Liver (tissue), 9 donors: ENCODE measurements around the gene ZFP57. TPM values are rescaled to one million over a fixed set of nuclear protein-coding genes. Genes with fewer than 3 reads are reported as not detected.

Experiments
- DNase-seq: peaks from one replicate; pipeline ENCODE4 v3.0.0-alpha.2; 2017; ENCODE audit warnings: low spot score
- H3K27ac ChIP-seq, 2 donors: one replicate each; pipeline ENCODE4 v1.7.0; 2013; ENCODE audit warnings: inconsistent platforms in 2 of 2, low read length in 2 of 2, control low read depth in 1 of 2, low read depth in 1 of 2, mild to moderate bottlenecking in 1 of 2
- H3K27me3 ChIP-seq, 4 donors: one replicate each; pipeline versions ENCODE4 v1.6.1 to v1.7.0; 2013; ENCODE audit warnings: low read length in 3 of 4, inconsistent platforms in 1 of 4, mild to moderate bottlenecking in 1 of 4, moderate library complexity in 1 of 4; ENCODE audit not compliant: control insufficient read depth in 4 of 4, insufficient read depth in 4 of 4
- H3K36me3 ChIP-seq, 4 donors: one replicate each; pipeline versions ENCODE4 v1.6.1 to v1.7.0; 2013; ENCODE audit warnings: low read length in 3 of 4, mild to moderate bottlenecking in 3 of 4, low read depth in 1 of 4, moderate library complexity in 1 of 4; ENCODE audit not compliant: control insufficient read depth in 4 of 4, insufficient read depth in 3 of 4
- H3K4me1 ChIP-seq, 4 donors: one replicate each; pipeline versions ENCODE4 v1.6.1 to v1.7.0; 2013; ENCODE audit warnings: low read length in 3 of 4, mild to moderate bottlenecking in 3 of 4, moderate library complexity in 1 of 4; ENCODE audit not compliant: control insufficient read depth in 4 of 4, insufficient read depth in 4 of 4
- H3K4me3 ChIP-seq, 3 donors: one replicate each; pipeline versions ENCODE4 v1.6.1 to v1.7.0; 2013; ENCODE audit warnings: low read length in 3 of 3, control low read depth in 1 of 3, low read depth in 1 of 3, mild to moderate bottlenecking in 1 of 3
- H3K9ac ChIP-seq, 2 donors: one replicate each; pipeline ENCODE4 v1.7.0; 2013; ENCODE audit warnings: low read length in 2 of 2, mild to moderate bottlenecking in 2 of 2, moderate library complexity in 2 of 2, control low read depth in 1 of 2, low read depth in 1 of 2
- H3K9me3 ChIP-seq, 4 donors: one replicate each; pipeline versions ENCODE4 v1.6.1 to v1.7.0; 2013; ENCODE audit warnings: low read length in 3 of 4; ENCODE audit not compliant: control insufficient read depth in 4 of 4
- ATF3 ChIP-seq: IDR thresholded peaks from 2 replicates; pipeline ENCODE4 v1.6.1; 2016; ENCODE audit warnings: antibody characterized with exemption
- CTCF ChIP-seq: fragments of 150-350 bp; IDR thresholded peaks from 2 replicates; pipeline ENCODE4 v1.5.1; 2017; ENCODE audit warnings: improper control_type of control experiment, low read depth, low read length; ENCODE audit not compliant: missing input control
- EGR1 ChIP-seq, 2 donors: IDR thresholded peaks; 2 replicates each; pipeline ENCODE4 v1.6.1; 2016 to 2018; ENCODE audit warnings: antibody characterized with exemption in 2 of 2, low read depth in 2 of 2
- FOXA1 ChIP-seq: IDR thresholded peaks from 2 replicates; pipeline ENCODE4 v1.6.1; 2016; ENCODE audit warnings: antibody characterized with exemption
- GABPA ChIP-seq, 2 donors: IDR thresholded peaks in 1 of 2; conservative IDR thresholded peaks in 1 of 2; 2 replicates each; pipeline ENCODE4 v1.6.1; 2016; ENCODE audit warnings: antibody characterized with exemption in 2 of 2, mild to moderate bottlenecking in 1 of 2, moderate library complexity in 1 of 2
- HNF4A ChIP-seq, 2 donors: conservative IDR thresholded peaks; 2 replicates each; pipeline ENCODE4 v1.6.1; 2016; ENCODE audit warnings: antibody characterized with exemption in 2 of 2, mild to moderate bottlenecking in 2 of 2
- HNF4G ChIP-seq: IDR thresholded peaks from 2 replicates; pipeline ENCODE4 v1.6.1; 2016; ENCODE audit warnings: antibody characterized with exemption
- JUND ChIP-seq, 2 donors: IDR thresholded peaks; 2 replicates each; pipeline ENCODE4 v1.6.1; 2016; ENCODE audit warnings: antibody characterized with exemption in 2 of 2
- MAX ChIP-seq: IDR thresholded peaks from 2 replicates; pipeline ENCODE4 v1.6.1; 2016; ENCODE audit warnings: antibody characterized with exemption
- NR2F2 ChIP-seq: IDR thresholded peaks from 2 replicates; pipeline ENCODE4 v1.6.1; 2016; ENCODE audit warnings: antibody characterized with exemption
- RAD21 ChIP-seq, 2 donors: IDR thresholded peaks; 2 replicates each; pipeline ENCODE4 v1.6.1; 2016; ENCODE audit warnings: antibody characterized with exemption in 2 of 2, mild to moderate bottlenecking in 2 of 2
- RXRA ChIP-seq, 2 donors: IDR thresholded peaks; 2 replicates each; pipeline ENCODE4 v1.6.1; 2017 to 2018; ENCODE audit warnings: antibody characterized with exemption in 2 of 2, mild to moderate bottlenecking in 1 of 2
- ZBTB33 ChIP-seq: IDR thresholded peaks from 2 replicates; pipeline ENCODE4 v1.6.1; 2016; ENCODE audit warnings: antibody characterized with exemption
- WGBS: extraction: QIAGEN DNeasy Blood & Tissue Kit; methylation state at CpG from one replicate; pipeline ENCODE4 v1.1.7; 2013; 5-methylcytosine and 5-hydroxymethylcytosine counted together
- polyA plus RNA-seq, 2 donors: library from polyadenylated mRNA; stranded (reverse) in 1 of 2; unstranded in 1 of 2; fragments of 200-250 nt in 1 of 2; fragments of >200 nt in 1 of 2; fragmentation: Nextera tagmentation in 1 of 2; extraction: Ambion mirVana in 1 of 2; gene quantifications; one replicate each; pipeline versions ENCODE4 v1.2.1 to v1.2.3, GENCODE V29; 2013 to 2015
- total RNA-seq, 2 donors: library from RNA; depleted of rRNA; stranded (reverse); fragments of >200 nt; gene quantifications; one replicate each; pipeline ENCODE4 v1.2.3, GENCODE V29; 2014
- donor health status: healthy.
- donor health status: healthy.
- donor health status: healthy.
- donor health status: healthy.
- donor health status: healthy.

ZFP57 gene
- total and polyA plus RNA-seq, 4 donors = not detected

GRCh38 chr6:29656157-29656556 is 24.8 kb downstream of the ZFP57 start:
- H3K36me3 ChIP-seq = no peaks in the 10 kb centered on the region
- no peak overlapping the region for H3K4me3 ChIP-seq
- TF ChIP-seq JUND (IDR thresholded peaks at IDR 0.05) (no peak), GABPA (IDR thresholded peaks at IDR 0.05 in 1 of 2, conservative IDR thresholded peaks at IDR 0.05 in 1 of 2) (no peak), FOXA1 (no peak), HNF4A (conservative IDR thresholded peaks at IDR 0.05) (no peak), ATF3 (no peak)
- H3K9me3 ChIP-seq = no peaks in the 10 kb centered on the region
- 42% methylated on average over 2 of the region's 2 CpGs for WGBS
- H3K9ac ChIP-seq = no peak overlapping the region
- H3K27me3 ChIP-seq = peaks cover 0 to 3% (median under 1%) of the 10 kb centered on the region in 4 donors
- no peak for DNase-seq
- no peaks in the 10 kb centered on the region for H3K4me1 ChIP-seq
- no peak overlapping the region for H3K27ac ChIP-seq

GRCh38 chr6:29655658-29656057 is 25.3 kb downstream of the ZFP57 start:
- WGBS = 61% methylated on average over 6 of the region's 6 CpGs
- no peaks in the 10 kb centered on the region for H3K36me3 ChIP-seq
- no peak for TF ChIP-seq CTCF
- TF ChIP-seq RXRA (IDR thresholded peaks at IDR 0.05) = no peak
- no peak for TF ChIP-seq HNF4A (conservative IDR thresholded peaks at IDR 0.05)
- no peak for TF ChIP-seq EGR1 (IDR thresholded peaks at IDR 0.05; ENCODE audit: low read depth in 2 of 2)
- H3K9ac ChIP-seq = no peak overlapping the region
- no peak for DNase-seq
- H3K27me3 ChIP-seq = peaks cover 0 to 3% (median under 1%) of the 10 kb centered on the region in 4 donors
- H3K9me3 ChIP-seq = no peaks in the 10 kb centered on the region
- H3K4me1 ChIP-seq = no peaks in the 10 kb centered on the region
- no peak overlapping the region for H3K4me3 ChIP-seq
- H3K27ac ChIP-seq = no peak overlapping the region

GRCh38 chr6:29653452-29654038 is 27.4 kb downstream of the ZFP57 start:
- H3K4me3 ChIP-seq = no peak overlapping the region
- WGBS = 12% methylated on average over 8 of the region's 8 CpGs

More at GRCh38 chr6:29653452-29654038, 27.4 kb downstream of the ZFP57 start:
- Histone ChIP-seq H3K4me1 (peaks cover 0 to 4% (median 3%) of the 10 kb centered on the region in 4 donors), H3K36me3 (no peaks in the 10 kb centered on the region), H3K27me3 (peaks cover 0 to 3% (median 0%) of the 10 kb centered on the region in 4 donors), H3K9ac (no peak overlapping the region), H3K27ac (no peak overlapping the region), H3K9me3 (no peaks in the 10 kb centered on the region)
- no peak for DNase-seq
- TF ChIP-seq JUND (IDR thresholded peaks at IDR 0.05) (no peak), RXRA (IDR thresholded peaks at IDR 0.05) (no peak), HNF4G (no peak), FOXA1 (no peak), ZBTB33 (no peak), GABPA (IDR thresholded peaks at IDR 0.05 in 1 of 2, conservative IDR thresholded peaks at IDR 0.05 in 1 of 2) (no peak), NR2F2 (no peak), CTCF (peak; percentile 59), MAX (no peak), RAD21 (IDR thresholded peaks at IDR 0.05) (peak; percentile 37 to 65)
